WERI-Rb-1 (cell line): ENCODE measurements around the gene PXN.

Experiments used
- DNase-seq: peaks from one replicate; pipeline ENCODE4 v3.0.0-alpha.2; 2020
- H3K27ac ChIP-seq: fragments of 250-450 bp; sonication (Bioruptor Pico); 2 replicates; pipeline ENCODE4 v1.5.1; 2020; ENCODE audit warnings: mild to moderate bottlenecking, moderate library complexity
- H3K27me3 ChIP-seq: fragments of 250-450 bp; sonication (Bioruptor Pico); 2 replicates; pipeline ENCODE4 v1.5.1; 2021; ENCODE audit warnings: mild to moderate bottlenecking, low read depth, moderate library complexity; ENCODE audit not compliant: insufficient read depth, severe bottlenecking
- H3K36me3 ChIP-seq: fragments of 250-450 bp; sonication (Bioruptor Pico); 2 replicates; pipeline ENCODE4 v1.5.1; 2020; ENCODE audit warnings: mild to moderate bottlenecking, moderate library complexity
- H3K4me3 ChIP-seq: 2 replicates; pipeline ENCODE4 v1.5.1; 2011; ENCODE audit warnings: low read depth, mild to moderate bottlenecking, control low read depth, low read length
- H3K9me3 ChIP-seq: fragments of 250-450 bp; sonication (Bioruptor Pico); 2 replicates; pipeline ENCODE4 v1.5.1; 2021; ENCODE audit warnings: mild to moderate bottlenecking, moderate library complexity; ENCODE audit not compliant: severe bottlenecking
- CTCF ChIP-seq: IDR thresholded peaks from 2 replicates; pipeline ENCODE4 v1.5.1; 2011; ENCODE audit warnings: low read depth, mild to moderate bottlenecking, control low read depth, inconsistent platforms, low read length

PXN gene

GRCh38 chr12:120225852-120226640 is 39.5 kb downstream of the PXN start:
- DNase-seq, result peak; percentile 40
- H3K4me3 ChIP-seq, result no peak overlapping the region
- H3K27me3 ChIP-seq, result no peaks in the 10 kb centered on the region
- TF ChIP-seq CTCF, result peak; percentile 46
- H3K36me3 ChIP-seq, result peaks cover 12% of the 10 kb centered on the region
- no peaks in the 10 kb centered on the region for H3K9me3 ChIP-seq
- peak overlapping the region; percentile 55 for H3K27ac ChIP-seq

- no peak for TF ChIP-seq CTCF
- Histone ChIP-seq H3K27ac (peak overlapping the region; percentile 55), H3K36me3 (peaks cover 12% of the 10 kb centered on the region), H3K4me3 (no peak overlapping the region), H3K9me3 (no peaks in the 10 kb centered on the region), H3K27me3 (no peaks in the 10 kb centered on the region)
- DNase-seq, result peak; percentile 64
Observed at GRCh38 chr12:120225200-120225558, 40.4 kb downstream of the PXN start.

GRCh38 chr12:120224304-120225199 is 41.0 kb downstream of the PXN start:
- no peak for TF ChIP-seq CTCF
- Histone ChIP-seq H3K4me3 (no peak overlapping the region), H3K27ac (peak overlapping the region; percentile 55), H3K36me3 (peaks cover 12% of the 10 kb centered on the region), H3K9me3 (no peaks in the 10 kb centered on the region), H3K27me3 (no peaks in the 10 kb centered on the region)
- no peak for DNase-seq

- Histone ChIP-seq H3K27me3 (no peaks in the 10 kb centered on the region), H3K9me3 (no peaks in the 10 kb centered on the region), H3K4me3 (no peak overlapping the region), H3K27ac (no peak overlapping the region), H3K36me3 (peaks cover 15% of the 10 kb centered on the region)
- no peak for DNase-seq
- TF ChIP-seq CTCF, result no peak
Observed at GRCh38 chr12:120223458-120224303, 41.8 kb downstream of the PXN start.

GRCh38 chr12:120222288-120222832 is 43.2 kb downstream of the PXN start:
- Histone ChIP-seq H3K9me3 (no peaks in the 10 kb centered on the region), H3K4me3 (no peak overlapping the region), H3K36me3 (peaks cover 20% of the 10 kb centered on the region), H3K27me3 (no peaks in the 10 kb centered on the region), H3K27ac (no peak overlapping the region)
- no peak for TF ChIP-seq CTCF
- DNase-seq, result no peak
